ENCODE data around the gene RPS19BP1.

GRCh38 chr22:39513791-39514190 lies 18.8 kb downstream of the RPS19BP1 start:
- no peak for TF ChIP-seq POLR2A (IDR thresholded peaks at IDR 0.05)
- TF ChIP-seq, protein P1, sequence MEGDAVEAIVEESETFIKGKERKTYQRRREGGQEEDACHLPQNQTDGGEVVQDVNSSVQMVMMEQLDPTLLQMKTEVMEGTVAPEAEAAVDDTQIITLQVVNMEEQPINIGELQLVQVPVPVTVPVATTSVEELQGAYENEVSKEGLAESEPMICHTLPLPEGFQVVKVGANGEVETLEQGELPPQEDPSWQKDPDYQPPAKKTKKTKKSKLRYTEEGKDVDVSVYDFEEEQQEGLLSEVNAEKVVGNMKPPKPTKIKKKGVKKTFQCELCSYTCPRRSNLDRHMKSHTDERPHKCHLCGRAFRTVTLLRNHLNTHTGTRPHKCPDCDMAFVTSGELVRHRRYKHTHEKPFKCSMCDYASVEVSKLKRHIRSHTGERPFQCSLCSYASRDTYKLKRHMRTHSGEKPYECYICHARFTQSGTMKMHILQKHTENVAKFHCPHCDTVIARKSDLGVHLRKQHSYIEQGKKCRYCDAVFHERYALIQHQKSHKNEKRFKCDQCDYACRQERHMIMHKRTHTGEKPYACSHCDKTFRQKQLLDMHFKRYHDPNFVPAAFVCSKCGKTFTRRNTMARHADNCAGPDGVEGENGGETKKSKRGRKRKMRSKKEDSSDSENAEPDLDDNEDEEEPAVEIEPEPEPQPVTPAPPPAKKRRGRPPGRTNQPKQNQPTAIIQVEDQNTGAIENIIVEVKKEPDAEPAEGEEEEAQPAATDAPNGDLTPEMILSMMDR (IDR thresholded peaks at IDR 0.05), result no peak
